OCI-LY3 (cell line): ENCODE data around the gene ZNF275.
"Not testable (repeated sequence)": the region's sequence is repeated elsewhere in the genome, so short reads cannot be mapped to it uniquely, and the experiment has no call there.

Source experiments
- H2AFZ ChIP-seq: fragments of 200-600, 300-600 bp; shearing (Covaris generic); 2 replicates; pipeline ENCODE4 v1.6.0; 2014; ENCODE audit warnings: antibody characterized with exemption, low read depth, low read length
- H3K27ac ChIP-seq: fragments of 200-600, 300-600 bp; sonication (generic); 2 replicates; pipeline ENCODE4 v1.5.1; 2014; ENCODE audit warnings: mild to moderate bottlenecking, low read length, moderate library complexity, mixed read lengths
- H3K27me3 ChIP-seq: fragments of 200-600, 300-600 bp; sonication (generic); 2 replicates; pipeline ENCODE4 v1.6.1; 2014; ENCODE audit warnings: low read depth, low read length, mixed read lengths
- H3K36me3 ChIP-seq: fragments of 200-600, 300-600 bp; sonication (generic); replicated peaks from 2 replicates; pipeline ENCODE3; 2014; ENCODE audit warnings: low read depth, low read length, mixed read lengths
- H3K4me1 ChIP-seq: fragments of 300-600, 200-600 bp; sonication (generic); 2 replicates; pipeline ENCODE4 v1.6.1; 2014; ENCODE audit warnings: low read length, mixed read lengths
- H3K4me2 ChIP-seq: fragments of 200-600, 300-600 bp; sonication (generic); 2 replicates; pipeline ENCODE4 v1.6.1; 2014; ENCODE audit warnings: low read length, mixed read lengths
- H3K4me3 ChIP-seq: fragments of 300-600, 200-600 bp; sonication (generic); 2 replicates; pipeline ENCODE4 v1.5.1; 2014; ENCODE audit warnings: antibody characterized with exemption, mild to moderate bottlenecking, low read length, moderate library complexity
- H3K79me2 ChIP-seq: fragments of 300-600, 200-600 bp; shearing (Covaris generic); 2 replicates; pipeline ENCODE4 v1.6.1; 2014; ENCODE audit warnings: mild to moderate bottlenecking, low read length, mixed read lengths
- H3K9ac ChIP-seq: fragments of 300-600, 200-600 bp; shearing (Covaris generic); 2 replicates; pipeline ENCODE4 v1.6.0; 2014; ENCODE audit warnings: mild to moderate bottlenecking, low read length, moderate library complexity
- H3K9me3 ChIP-seq: fragments of 200-600, 300-600 bp; shearing (Covaris generic); 2 replicates; pipeline ENCODE4 v1.6.1; 2014; ENCODE audit warnings: low read length, mixed read lengths; ENCODE audit not compliant: insufficient read depth
- H4K20me1 ChIP-seq: fragments of 200-600, 300-600 bp; sonication (generic); 2 replicates; pipeline ENCODE4 v1.6.1; 2016; ENCODE audit warnings: low read length, mixed read lengths; ENCODE audit not compliant: insufficient read depth
- EZH2phosphoT487 ChIP-seq: fragments of 200-600 bp; shearing (Covaris generic); IDR thresholded peaks from 2 replicates; pipeline ENCODE4 v1.6.1; 2018; ENCODE audit warnings: antibody characterized with exemption, mixed run types, low read depth
- TF ChIP-seq, protein P1 (sequence below): fragments of 200-600, 300-600 bp; sonication (generic); IDR thresholded peaks from 2 replicates; pipeline ENCODE4 v1.5.1; 2014; ENCODE audit warnings: antibody characterized with exemption, low read length, low read depth

The ZNF275 gene, protein sequence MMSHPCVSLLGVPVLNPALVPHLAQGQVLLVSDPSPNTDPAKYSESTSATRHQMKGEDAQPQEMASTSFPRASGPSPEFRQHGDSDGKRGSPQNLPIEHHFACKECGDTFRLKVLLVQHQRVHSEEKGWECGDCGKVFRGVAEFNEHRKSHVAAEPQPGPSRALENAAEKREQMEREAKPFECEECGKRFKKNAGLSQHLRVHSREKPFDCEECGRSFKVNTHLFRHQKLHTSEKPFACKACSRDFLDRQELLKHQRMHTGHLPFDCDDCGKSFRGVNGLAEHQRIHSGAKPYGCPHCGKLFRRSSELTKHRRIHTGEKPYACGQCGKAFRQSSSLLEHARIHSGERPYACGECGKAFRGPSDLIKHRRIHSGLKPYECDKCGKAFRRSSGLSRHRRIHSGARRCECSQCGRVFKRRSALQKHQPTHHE

DNA sequence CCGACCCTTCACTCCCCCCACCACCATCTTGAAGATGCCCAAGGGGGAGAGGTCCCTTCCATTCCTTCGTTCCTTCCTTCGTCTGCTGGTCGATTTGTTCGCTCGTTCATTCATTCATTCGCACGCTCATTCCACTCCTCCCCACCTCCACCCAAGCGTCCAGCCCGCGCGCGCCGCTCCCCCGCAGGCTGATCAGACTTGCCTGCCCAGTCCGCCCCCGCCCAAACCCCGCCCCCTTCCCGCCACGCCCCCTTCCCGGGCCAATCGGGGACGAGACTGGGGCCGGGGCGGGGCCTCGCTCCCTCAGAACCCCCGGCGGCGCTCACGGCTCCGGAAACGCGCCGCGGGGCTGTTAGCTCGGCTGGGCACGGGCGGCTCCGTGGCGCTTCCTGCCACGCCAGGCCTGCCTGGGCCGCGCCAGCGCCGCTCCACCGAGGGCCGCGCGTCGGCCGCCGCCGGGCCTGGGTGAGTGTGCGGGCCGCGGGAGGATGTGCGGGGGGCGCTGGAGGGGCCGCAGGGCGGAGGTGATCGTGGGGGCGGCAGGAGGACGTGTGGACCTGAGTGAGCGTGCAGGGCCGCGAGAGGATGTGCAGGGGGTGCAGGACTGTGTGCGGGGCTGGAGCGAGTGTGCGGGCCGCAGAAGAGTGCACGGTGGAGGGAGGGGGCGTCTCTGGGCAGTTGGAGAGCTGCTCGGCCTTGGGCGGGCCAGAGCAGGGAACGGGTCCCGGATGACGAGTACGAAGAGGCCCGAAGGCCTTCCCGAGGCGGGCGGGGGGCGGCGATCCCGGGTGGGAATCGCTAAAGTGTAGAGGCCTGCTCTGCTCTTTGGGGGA lies at the start of gene ZNF275:
ZNF275 (plus strand) TSS at position 333 of the 833 bp plus-strand sequence. CDS start 2,527 bp downstream, outside the sequence.
- H4K20me1 ChIP-seq: peaks cover 34% of the 10 kb centered on the region
- peaks cover 28% of the 10 kb centered on the region for H3K36me3 ChIP-seq
- H3K27ac ChIP-seq: peak within 1 kb of the TSS; percentile 86
- peak within 1 kb of the TSS; percentile 93 for H3K4me2 ChIP-seq
- no peaks in the 10 kb centered on the region for H3K9me3 ChIP-seq
- H3K9ac ChIP-seq: peak within 1 kb of the TSS; percentile 97
- H2AFZ ChIP-seq: peak within 1 kb of the TSS; percentile 79
- peaks cover 37% of the 10 kb centered on the region for H3K4me1 ChIP-seq
- TF ChIP-seq, protein P1, sequence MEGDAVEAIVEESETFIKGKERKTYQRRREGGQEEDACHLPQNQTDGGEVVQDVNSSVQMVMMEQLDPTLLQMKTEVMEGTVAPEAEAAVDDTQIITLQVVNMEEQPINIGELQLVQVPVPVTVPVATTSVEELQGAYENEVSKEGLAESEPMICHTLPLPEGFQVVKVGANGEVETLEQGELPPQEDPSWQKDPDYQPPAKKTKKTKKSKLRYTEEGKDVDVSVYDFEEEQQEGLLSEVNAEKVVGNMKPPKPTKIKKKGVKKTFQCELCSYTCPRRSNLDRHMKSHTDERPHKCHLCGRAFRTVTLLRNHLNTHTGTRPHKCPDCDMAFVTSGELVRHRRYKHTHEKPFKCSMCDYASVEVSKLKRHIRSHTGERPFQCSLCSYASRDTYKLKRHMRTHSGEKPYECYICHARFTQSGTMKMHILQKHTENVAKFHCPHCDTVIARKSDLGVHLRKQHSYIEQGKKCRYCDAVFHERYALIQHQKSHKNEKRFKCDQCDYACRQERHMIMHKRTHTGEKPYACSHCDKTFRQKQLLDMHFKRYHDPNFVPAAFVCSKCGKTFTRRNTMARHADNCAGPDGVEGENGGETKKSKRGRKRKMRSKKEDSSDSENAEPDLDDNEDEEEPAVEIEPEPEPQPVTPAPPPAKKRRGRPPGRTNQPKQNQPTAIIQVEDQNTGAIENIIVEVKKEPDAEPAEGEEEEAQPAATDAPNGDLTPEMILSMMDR: no peak
- TF ChIP-seq EZH2phosphoT487: no peak
- peak within 1 kb of the TSS; percentile 100 for H3K4me3 ChIP-seq
- H3K27me3 ChIP-seq: no peaks in the 10 kb centered on the region
- H3K79me2 ChIP-seq: peaks cover 51% of the 10 kb centered on the region

DNA sequence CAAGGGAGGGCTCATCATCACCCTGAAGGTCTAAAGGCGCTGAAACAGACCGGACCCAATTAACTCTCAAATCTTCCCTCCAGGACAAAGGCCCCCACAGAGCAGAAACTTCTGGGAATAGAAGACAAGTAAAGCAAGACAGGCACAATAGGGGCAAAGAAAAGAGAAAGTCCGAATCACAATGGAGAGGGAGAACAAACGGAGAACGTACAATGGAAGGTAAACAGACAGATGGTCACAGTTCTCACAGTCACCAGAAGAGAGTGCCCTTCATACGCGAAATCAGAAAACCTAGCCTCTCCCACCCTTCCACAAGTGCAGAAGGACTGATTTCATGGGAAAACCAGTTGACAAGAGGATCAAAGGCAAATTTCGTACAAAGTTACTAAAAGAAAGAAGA lies 48.3 kb upstream of the ZNF275 start:
- H3K4me3 ChIP-seq, H3K27me3 ChIP-seq, H2AFZ ChIP-seq, H3K4me2 ChIP-seq, H3K9ac ChIP-seq, H3K27ac ChIP-seq, H3K4me1 ChIP-seq, H4K20me1 ChIP-seq, H3K9me3 ChIP-seq, H3K36me3 ChIP-seq, H3K79me2 ChIP-seq: not testable (repeated sequence)

DNA sequence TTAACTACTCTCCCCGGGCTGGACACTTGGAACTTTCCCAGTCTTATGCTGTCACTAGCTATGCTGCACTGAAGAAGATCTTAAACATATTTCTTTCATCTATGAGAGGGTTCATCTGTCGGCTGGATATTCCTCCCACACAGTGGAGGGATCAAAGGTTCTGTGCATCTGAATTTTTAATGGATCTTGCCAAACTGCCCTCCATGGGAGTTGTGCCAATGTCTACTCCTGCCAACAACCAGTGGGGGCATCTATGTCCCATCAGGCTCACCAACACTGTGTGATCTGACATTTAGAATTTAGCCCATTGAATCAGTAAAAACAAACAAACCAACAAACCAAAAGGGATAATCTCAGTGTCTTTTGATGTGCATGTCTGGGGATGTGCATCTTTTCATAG lies 45.1 kb upstream of the ZNF275 start:
- not testable (repeated sequence) for H3K79me2 ChIP-seq, H3K4me1 ChIP-seq, H3K27ac ChIP-seq, H3K27me3 ChIP-seq, H3K36me3 ChIP-seq, H2AFZ ChIP-seq, H3K9ac ChIP-seq, H3K4me2 ChIP-seq, H3K9me3 ChIP-seq, H3K4me3 ChIP-seq, H4K20me1 ChIP-seq

DNA sequence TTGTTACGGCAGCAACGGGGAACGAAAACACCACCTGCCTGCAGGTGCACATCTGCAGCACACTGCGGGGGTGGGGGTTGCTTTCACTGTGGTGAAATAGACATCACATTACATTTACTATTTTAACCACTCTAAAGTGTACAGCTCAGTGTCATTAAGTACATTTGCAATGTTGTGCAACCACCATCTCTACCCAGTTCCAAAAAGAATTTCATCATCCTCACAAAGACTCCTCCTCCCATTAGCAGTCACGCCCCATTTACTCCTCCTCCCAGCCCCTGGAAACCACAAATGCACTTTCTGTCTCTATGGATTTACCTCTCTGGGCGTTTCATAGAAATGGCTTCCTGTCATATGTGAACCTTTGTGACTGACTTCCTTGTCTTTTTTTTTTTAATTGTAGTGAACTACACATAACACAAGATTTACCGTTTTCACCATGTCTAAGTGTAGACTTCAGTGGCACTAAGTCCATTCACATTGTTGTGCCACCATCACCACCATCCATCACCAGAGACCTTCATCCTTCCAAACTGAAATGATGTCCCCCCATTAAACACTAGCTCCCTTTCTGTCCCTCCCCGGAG lies 40.4 kb upstream of the ZNF275 start:
- not testable (repeated sequence) for H3K79me2 ChIP-seq, H3K27ac ChIP-seq, H3K4me2 ChIP-seq, H3K27me3 ChIP-seq, H3K4me3 ChIP-seq, H3K9me3 ChIP-seq, H3K9ac ChIP-seq, H3K4me1 ChIP-seq, H3K36me3 ChIP-seq, H4K20me1 ChIP-seq
- 0 out of 2 replicates have a peak overlapping the region, but pooled peaks have one; percentile 74 for H2AFZ ChIP-seq

DNA sequence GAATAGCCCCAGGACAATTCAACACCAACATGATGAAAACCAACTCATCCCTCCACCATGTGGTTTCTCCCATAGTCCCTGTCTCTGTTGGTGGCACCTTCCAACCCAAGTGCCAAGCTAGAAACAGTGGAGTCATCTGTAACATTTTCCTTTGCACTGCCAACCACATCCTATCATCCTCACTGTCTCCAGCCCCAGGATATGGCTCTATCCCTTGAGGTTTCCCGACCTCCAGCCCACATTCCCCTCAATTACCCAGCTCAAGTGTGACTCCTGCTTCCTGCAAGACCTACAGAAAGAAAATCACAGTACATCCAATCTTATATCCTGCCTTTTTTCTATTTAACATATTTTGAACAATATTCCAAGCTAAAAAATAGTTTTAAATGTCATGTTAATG lies 36.6 kb upstream of the ZNF275 start:
- no peak overlapping the region for H3K9ac ChIP-seq
- TF ChIP-seq, protein P1: no peak
- TF ChIP-seq EZH2phosphoT487: no peak
- H2AFZ ChIP-seq: no peak overlapping the region
- no peaks in the 10 kb centered on the region for H3K36me3 ChIP-seq
- no peak overlapping the region for H3K27ac ChIP-seq
- no peaks in the 10 kb centered on the region for H3K79me2 ChIP-seq
- no peaks in the 10 kb centered on the region for H3K9me3 ChIP-seq
- H3K27me3 ChIP-seq: no peaks in the 10 kb centered on the region
- no peak overlapping the region for H3K4me3 ChIP-seq
- no peaks in the 10 kb centered on the region for H4K20me1 ChIP-seq
- no peaks in the 10 kb centered on the region for H3K4me1 ChIP-seq
- H3K4me2 ChIP-seq: no peak overlapping the region
